Non-pigmented ciliary epithelial cell (primary cell): Measurements from ENCODE around the gene SULT1C2.
"Not testable (repeated sequence)": the region's sequence is repeated elsewhere in the genome, so short reads cannot be mapped to it uniquely, and the experiment has no call there.

Source experiments
- DNase-seq: peaks from one replicate; pipeline ENCODE4 v3.0.0-alpha.2; 2010; ENCODE audit warnings: low read depth

The SULT1C2 gene

GRCh38 chr2:108288534-108289106 lies at the start of gene SULT1C2:
SULT1C2 (plus strand) TSS chr2:108288895; CDS start chr2:108293668, 4,773 bp downstream.
- peak; percentile 55 for DNase-seq

- no peak for DNase-seq
Observed at GRCh38 chr2:108239786-108240185, 48.9 kb upstream of the SULT1C2 start, which contains the start of gene SULT1C3. SULT1C3 (plus strand) TSS chr2:108239968; CDS start chr2:108247195, 7,227 bp downstream.

- DNase-seq: no peak
Observed at GRCh38 chr2:108240966-108241365, 47.7 kb upstream of the SULT1C2 start.

- DNase-seq: no peak
Observed at GRCh38 chr2:108243566-108243965, 45.1 kb upstream of the SULT1C2 start.

DNA sequence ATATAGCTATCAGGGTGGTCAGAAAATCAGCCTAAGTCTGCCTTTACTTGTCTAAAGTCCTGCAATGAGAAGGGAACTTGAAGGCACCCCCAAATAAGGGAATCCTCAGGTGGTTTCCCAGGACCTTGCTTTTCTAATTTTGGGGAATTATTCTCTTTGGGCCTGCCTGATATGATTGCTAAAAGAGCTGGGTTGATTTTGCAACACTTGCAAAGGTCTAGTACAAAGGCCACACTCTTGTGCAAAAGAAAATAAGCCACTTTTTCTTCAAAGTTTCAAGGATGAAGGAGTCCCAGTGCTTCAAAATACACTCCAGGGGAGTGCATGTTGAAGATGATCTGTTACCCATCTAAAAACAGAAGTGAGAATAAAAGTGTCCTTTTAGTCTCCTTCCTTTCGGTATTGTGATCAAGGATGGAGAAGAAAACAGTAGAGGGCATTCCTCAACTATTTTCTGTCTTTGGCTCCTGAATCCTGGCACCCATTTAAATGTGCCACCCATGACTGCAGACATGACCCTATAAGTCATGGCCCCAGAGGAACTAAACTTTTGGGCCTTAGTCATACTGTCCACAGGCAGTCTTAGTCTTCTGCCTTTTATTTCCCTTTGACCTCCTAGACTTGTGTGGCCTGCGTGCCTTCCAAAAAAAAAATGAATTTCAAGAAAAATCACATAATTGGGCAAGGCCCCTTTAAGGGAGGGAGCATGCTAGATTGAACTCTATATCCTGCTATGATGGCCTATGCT lies 43.9 kb upstream of the SULT1C2 start:
- DNase-seq: no peak

DNA sequence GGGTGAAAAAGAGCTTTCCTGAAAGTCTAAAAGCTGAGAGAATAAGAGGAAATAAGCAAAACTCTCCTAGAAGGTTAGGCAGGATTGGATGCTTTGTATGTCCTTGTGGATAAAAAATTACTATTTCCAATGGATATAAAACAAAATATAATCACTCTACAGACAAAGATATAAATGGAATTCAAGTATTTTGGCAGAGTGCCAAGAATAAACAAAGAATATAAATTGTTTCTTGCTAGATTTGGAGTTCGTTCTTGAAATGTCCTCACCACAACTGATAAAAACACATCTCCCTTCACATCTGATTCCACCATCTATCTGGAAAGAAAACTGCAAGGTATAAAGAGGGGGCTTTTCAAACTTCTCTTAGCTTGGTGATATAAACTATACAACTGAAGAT lies 35.6 kb upstream of the SULT1C2 start:
- DNase-seq: no peak

- DNase-seq: no peak
Observed at GRCh38 chr2:108257757-108258331, 30.9 kb upstream of the SULT1C2 start.

GRCh38 chr2:108260773-108261172 lies 27.9 kb upstream of the SULT1C2 start:
- no peak for DNase-seq

GRCh38 chr2:108262036-108262435 lies 26.7 kb upstream of the SULT1C2 start:
- DNase-seq: no peak

- no peak for DNase-seq
Observed at GRCh38 chr2:108263401-108263800, 25.3 kb upstream of the SULT1C2 start.

GRCh38 chr2:108266218-108266617 lies 22.5 kb upstream of the SULT1C2 start:
- DNase-seq: no peak

GRCh38 chr2:108267101-108267500 lies 21.6 kb upstream of the SULT1C2 start:
- DNase-seq: no peak

- peak; percentile 65 for DNase-seq
Observed at GRCh38 chr2:108268001-108268400, 20.7 kb upstream of the SULT1C2 start.

DNA sequence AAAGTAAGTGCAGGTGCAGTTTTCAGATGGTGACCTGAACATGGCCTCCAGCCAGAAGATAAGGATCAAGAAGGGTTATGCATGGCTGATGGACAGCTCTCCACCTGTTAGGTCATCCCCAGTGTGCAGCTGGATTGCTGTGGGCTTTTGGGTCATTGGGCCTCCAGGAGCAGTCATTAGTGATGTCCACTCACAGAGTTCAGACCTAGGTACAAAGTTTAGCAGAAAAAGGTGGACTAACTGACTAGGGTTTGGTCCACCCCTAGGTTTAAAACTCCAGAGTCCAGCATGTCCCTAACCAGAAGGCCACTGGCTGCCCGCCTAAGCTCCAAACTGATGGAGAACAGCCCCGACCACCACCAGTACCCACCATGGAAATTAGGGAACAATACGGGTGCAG lies 18.3 kb upstream of the SULT1C2 start:
- no peak for DNase-seq

DNA sequence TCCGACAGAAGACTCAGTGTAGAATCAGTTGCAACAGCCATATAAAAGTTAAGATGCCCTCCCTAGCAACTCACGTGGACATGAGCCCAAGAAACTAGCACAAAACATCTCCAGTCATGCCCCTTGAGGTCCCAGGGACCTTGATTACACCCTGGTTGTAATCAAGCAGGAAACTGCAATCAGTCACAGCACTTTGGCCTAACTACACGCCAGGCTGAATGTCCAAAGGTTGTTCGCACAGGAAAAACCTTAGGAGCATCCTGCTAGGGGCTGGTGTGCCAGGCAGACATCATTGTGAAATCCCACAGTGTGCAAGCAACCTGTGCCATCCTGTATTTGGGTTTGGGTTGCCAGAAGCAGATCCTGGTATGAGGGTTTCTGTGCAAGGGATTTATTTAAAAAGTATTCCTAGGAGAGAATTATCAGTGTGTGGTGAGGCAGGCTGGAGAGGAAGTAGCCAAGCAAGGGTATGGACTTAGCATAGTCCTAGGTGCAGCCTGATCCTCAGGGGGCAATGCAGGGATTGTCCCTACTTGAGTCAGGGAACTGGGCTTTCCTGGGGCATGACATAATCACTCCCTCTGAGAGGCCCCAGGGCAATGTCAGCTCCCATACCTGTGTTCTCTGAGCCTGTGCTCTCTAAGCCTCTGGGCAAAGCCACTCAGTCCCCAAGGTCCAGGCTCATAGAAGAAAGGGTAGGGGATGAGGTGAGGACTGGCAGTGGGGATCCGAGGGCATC lies 17.8 kb upstream of the SULT1C2 start:
- DNase-seq: no peak

DNA sequence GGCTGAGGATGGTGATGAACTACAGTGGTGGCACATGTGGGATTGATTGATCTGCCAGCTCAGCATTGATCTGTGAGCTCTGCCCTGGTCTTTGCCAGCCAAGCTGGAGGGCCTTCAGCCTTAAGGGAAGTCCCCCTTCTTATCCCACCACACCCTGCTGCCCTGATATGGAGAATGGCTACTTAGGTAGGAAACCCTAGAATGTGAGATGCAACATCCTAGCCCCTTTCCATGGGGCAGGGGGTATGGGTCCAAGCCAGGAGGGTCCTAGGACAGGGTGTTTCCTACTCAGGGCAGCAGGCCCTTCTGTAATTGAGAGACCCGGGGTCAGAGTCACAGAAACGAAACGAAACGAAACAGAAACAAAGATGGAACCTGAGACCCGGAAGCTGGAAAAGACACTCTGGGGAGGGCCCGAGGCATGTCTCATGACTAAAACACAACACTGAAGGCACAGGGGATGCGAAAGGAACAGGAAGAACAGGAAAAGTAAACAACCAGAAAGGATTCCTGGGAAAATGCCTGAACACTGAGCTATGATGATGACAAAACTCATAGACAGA lies 16.9 kb upstream of the SULT1C2 start:
- peak; percentile 56 for DNase-seq

DNA sequence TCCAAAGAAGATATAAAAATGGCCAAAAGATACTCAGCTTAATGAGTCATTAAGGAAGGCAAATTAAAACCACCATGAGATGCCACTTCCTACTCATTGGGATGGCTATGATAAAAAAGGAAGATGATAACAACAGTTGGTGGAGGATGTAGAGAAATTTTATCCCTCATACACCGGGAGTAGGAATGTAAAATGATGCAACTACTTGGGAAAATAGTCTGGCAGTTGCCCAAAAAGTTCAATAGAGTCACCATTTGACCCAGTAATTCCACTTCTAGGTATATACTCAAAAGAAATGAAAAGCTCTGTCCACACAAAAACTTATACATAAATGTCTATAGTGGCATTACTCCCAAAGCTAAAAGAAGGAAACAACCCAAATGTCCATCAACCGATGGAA lies 10.1 kb upstream of the SULT1C2 start:
- no peak for DNase-seq

GRCh38 chr2:108279468-108279867 lies 9.2 kb upstream of the SULT1C2 start:
- DNase-seq: no peak

GRCh38 chr2:108280466-108280865 lies 8.2 kb upstream of the SULT1C2 start:
- DNase-seq: no peak

GRCh38 chr2:108284566-108284965 lies 4.1 kb upstream of the SULT1C2 start:
- not testable (repeated sequence) for DNase-seq

GRCh38 chr2:108285616-108286015 lies 3.1 kb upstream of the SULT1C2 start:
- no peak for DNase-seq

GRCh38 chr2:108287169-108287568 lies 1.5 kb upstream of the SULT1C2 start:
- no peak for DNase-seq
